ENCODE results near the gene RNF222.

Gene RNF222, protein sequence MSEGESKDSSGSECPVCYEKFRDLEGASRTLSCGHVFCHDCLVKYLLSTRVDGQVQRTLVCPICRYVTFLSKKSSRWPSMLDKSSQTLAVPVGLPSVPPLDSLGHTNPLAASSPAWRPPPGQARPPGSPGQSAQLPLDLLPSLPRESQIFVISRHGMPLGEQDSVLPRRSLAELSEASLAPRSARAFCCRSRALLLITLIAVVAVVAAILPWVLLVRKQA

DNA sequence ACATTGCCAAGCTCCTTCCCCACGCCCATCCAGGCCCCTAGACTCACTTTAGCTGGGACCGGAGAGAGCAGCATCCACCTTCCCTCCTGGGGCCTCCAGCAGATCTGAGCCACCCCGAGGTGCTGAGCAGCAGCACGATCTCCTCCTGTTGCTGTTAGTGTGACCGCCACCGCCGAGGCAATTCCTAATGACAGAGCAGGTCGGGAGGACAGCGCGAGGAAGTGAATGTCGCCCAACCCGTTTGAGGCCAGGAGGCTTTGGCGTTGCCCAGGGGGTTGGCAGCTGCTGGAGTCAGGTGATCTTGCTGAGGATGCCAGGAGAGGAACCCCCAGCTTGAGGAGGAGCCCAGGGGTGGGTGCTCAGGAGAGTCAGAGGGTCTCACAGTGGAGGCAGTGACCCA lies at the start of gene RNF222:
Gene RNF222, minus strand, starts transcription at position 192 of the 400 bp plus-strand sequence. CDS start 4,366 bp downstream, outside the sequence.
- no peak for DNase-seq

DNA sequence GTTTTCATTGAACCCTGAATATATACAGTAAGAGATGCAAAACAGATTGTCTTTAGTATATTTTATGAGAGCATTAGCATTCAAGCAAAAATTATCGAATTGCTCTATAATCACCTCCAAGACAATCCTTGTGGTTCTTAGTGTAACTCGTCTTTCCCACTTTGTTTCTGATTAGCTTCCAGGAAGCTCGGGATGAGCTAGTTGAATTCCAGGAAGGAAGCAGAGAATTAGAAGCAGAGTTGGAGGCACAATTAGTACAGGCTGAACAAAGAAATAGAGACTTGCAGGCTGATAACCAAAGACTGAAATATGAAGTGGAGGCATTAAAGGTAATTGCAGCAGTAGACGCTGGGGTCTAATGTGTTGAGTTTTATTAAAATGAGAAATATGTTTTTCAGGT lies 47.9 kb upstream of the RNF222 start:
- DNase-seq = no peak

DNA sequence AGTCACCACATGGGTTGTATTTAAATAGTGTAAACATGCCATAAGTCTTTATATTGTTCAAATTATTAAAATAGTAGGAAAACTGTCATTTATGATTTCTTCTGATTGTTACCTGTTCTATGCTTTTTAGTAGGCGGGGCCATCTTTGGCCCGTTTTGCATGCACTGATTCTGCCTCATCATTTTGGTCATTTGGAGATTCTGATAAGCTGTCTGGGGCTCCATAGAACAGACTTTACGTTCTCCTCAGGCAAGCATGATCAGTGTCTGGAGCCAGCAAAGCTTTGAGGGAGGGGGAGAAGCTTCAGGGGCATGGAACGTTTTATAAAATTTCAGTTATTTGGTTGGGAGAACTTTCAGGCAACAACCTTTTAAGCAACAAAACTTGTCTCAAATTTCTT lies 46.9 kb upstream of the RNF222 start:
- DNase-seq = no peak

DNA sequence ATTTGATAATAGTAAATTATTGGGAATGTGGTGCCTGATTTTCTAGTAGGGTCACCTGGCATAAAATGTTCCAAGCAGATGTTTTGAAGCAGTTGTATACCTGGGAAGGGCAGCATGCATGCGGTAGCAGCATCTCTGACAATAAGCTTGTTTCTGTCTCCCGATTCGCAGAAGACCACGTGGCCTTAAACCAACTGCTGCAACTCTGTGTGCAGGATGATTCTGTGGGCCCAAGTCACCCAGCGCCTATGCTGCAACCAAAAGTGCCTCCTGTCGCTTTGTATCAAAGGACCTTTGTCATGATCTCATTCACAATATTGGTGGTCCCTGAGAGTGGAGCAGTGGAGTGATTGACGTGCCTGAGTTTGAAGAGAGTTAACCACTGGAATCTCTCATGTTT lies 46.1 kb upstream of the RNF222 start:
- DNase-seq = no peak

DNA sequence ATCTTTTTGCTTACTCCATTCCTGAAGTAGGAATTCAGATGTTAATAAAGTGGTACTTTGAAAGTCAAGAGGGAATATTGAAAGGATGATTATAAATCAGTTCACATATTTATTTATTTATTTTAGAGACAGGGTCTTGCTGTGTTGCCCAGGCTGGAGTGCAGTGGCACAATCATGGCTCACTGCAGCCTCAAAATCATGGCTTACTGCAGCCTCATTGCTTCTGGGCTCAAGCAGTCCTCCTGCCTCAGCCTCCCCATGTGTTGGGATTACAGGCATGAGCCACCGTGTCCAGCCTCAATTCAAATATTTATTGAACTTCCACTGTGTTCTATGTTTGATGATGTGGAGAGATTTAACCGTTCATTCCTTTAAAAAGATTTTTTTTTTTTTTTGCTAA lies 44.7 kb upstream of the RNF222 start:
- DNase-seq = no peak

DNA sequence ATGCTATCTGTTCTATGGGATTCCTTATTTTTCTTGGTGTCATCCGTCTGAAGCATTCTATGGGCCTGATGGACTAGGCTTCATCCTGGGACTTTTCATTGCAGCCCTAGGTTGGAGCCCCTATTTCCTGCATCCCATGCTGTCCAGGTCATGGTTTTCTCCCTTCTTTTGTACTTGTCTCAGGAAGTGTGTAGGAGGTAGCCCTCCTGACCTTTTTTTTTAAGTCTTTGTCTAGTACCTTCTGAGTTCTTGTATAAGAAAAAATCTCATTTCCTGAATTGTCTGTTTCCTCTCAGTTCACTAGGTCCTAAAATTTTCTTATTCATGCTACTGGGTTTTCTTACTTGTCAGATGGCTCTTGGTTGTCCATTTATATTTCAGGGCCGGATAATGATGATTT lies 44.1 kb upstream of the RNF222 start:
- DNase-seq = no peak

DNA sequence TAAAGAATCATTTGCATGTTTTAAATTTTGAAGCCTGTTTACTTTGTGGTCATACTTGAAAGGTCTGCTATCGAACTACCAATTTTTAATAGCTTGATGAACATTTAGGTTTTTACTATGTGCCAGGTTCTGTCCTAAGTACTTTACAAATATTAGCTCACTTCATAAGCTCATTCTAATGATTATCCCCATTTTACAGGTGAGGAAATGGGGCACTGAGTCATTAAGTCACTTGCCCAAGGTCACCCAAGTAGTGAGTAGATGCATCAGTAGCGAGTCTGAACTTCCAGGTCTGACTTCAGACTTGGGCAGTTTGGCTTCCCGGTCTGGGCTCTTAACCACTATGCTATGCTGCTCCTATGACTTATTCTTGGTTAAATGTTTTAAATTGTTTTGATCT lies 42.1 kb upstream of the RNF222 start:
- DNase-seq = no peak

DNA sequence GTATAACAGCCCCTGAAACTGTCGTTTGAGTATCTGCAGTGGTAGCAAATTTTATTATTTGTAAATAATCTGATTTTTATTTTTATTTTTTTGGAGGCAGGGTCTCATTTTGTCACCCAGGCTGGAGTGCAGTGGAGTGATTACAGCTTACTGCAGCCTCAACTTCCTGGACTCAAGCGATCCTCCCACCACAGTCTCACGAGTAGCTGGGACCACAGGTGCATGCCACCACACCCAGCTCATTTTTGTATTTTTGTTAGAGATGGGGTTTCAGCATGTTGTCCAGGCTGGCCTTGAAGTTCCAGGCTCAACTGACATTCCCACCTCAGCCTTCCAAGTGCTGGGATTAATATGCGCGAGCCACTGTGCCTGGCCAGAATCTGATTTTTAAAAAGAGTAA lies 40.8 kb upstream of the RNF222 start:
- no peak for DNase-seq

DNA sequence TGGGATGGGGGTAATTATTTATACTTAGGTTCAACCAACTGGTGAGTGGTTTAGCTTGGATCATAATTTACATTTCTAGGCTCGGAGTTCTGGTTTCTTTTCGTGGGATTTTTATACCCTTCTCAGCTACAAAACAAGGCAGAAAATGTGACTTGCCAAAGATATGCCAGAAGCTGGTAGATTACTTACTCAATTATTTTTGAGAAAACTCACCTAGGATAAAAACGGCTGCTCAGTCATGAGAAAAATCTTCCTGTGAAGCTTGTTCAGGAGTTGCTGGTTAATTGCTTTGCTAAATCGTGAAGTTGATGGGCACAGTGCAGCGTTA lies 39.2 kb upstream of the RNF222 start:
- no peak for DNase-seq

DNA sequence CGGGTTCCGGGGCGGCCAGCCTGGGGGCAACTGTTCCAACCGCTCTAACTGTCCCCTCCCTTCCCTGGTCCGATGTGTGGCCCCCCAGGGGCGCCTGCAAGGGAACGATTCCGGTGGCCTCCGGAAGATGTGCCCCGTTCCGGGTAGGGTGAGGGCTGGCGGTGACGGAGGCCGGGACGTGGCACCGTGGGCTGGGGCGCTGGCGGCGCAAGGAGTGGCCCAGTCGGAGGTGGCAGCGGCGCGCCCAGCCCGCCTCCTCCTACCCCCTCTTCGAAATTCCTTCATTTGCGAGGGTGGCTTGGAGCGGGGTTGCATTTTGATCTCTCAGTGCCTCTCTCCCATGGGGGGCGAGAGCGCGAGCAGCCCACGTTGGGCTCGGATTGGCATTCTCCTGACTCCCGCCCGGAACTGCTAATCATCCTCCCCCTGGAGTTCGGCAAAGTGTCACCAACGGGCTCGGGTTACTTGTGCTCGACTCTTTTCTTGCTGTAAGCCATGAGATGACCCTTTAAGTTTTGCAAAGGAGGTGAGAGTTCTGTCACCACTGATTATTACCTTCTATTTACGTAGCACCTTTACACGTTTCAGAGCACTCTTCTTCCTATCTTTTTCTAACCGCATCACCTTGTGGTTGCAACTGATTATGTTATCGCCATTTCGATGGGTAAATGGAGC lies 38.7 kb upstream of the RNF222 start:
- DNase-seq = peak; percentile 22

DNA sequence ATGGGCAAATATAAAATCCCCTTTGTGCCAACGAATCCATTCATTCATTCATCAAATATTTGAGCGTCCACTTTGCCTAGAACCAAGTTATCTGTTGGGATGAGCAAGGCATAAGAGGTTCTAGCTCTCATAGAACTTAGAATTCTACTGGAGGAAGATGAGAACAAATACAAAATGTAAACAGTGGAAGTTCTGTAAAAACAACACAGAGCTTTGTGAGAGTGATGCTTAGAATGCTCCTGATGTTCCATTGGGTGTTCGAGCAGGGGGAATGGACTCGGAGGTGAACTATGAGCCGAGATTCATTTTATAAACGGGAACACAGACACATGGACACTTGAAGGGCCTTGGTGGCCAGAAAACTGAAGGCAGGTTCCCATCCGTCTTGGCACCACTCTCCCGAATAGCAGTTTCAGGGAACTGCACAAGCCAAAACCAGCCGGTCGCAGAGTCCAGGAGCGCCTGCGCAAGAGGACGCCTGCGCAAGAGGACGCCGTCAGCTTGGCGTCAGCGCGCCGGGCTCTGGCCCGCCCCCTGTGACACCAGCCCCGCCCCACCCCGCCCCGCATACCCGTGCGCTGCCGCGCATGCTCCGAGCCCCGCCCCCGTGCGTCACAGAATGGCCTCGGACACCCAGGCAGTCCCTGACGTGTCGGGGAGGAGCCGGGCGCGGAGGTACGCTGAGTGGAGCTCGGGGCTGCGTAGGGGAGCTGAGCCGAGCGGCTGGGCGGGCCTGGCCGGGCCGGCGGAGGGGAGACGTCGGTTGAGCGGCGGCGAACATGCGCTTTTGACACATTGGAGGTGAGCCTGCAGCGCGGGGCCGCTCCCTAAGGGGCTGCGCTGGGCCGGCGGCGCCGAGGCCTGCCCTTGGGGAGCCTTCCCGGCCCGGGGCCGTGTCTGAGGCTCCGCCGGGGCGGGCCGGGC lies 37.9 kb upstream of the RNF222 start, which contains the start of gene NDEL1:
Gene NDEL1, plus strand, starts transcription at position 640 of the 924 bp plus-strand sequence. CDS start 8,388 bp downstream, outside the sequence.
- peak; percentile 80 for DNase-seq

DNA sequence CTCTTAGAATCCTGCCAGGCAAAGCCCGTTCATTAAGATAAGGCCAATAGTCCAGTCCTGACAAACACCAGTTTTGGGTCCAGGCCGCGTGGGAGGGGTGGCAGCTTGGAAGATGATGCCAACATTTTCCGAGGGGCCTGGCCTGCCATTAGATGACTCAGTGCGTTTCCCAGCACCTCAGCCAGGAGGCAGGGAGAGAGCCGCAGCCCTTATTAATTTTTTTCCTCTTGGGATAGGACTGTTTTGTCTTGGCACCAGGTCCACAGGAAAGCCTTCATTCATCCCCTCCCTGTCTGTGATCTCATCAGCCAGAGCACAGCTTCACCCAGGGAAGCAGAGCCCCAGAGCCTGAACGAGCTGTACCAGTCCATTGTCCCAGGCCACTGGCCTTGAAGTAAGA lies 33.3 kb upstream of the RNF222 start:
- DNase-seq = no peak

DNA sequence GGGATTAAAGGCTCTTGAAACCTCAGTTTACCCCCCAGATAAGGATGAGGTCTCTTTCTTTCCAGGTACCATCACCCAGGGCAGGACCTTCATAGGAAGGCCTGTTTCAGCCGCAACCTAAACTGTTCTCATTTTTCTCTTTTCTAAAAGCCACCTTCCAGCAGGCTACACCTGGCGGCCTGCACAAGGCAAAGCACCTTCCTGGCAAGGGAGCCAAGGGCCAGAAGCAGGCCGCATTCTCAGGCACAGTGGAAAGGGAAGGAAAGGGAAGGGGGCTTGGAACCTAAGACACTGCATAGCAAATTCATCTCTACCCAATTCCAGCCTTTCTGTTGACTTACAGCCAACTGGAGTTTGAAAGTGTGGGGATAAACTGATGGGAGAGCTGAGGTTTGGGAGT lies 29.2 kb upstream of the RNF222 start:
- DNase-seq = no peak

DNA sequence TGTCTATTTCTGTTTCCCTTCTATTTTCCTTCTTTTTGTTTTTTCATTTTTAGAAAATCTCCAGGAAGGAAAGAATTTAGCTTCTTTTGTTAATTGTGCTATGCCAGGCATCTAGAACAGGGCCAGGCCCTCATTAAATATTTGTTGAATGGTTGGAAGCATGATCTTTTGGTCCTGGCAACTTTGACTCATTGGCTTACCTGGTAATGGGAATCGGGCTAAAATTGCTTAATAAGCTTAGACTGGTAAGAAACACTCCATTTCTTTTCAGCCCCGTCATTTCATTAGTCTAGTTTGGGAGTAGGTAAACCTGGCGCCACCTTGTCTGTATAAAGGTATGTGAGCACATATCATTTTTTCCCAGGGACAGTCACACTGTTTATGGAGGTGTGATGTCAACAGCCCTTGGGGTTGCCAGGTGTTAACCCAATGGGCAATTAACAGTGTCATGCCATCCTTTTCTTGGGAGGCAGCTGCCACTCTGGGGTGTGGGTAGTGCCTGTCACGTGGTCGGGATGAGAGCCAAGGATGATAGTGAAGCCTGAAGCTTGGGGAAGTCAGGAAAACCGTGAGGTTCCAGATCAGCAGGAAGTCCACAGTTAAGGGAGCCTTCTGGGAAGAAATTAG lies 28.6 kb upstream of the RNF222 start:
- DNase-seq = no peak

DNA sequence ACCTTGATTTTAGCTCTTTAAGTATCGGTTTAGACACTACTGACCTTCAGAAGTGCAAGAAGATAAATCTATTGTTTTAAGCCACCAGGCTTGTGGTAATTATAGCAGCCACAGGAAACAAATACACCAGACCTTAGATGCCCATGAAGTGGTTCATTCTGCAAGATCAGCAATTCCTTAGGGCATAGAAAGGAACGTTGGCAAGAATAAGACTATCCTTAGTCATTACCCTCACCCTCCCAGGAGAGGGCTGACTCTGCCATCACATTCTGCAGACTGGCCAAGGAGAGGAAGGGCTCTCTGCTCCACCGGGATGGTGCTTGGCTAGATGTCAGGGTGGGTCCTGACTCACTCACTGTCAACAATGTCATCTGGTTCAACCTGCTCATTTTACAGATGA lies 23.9 kb upstream of the RNF222 start:
- no peak for DNase-seq

DNA sequence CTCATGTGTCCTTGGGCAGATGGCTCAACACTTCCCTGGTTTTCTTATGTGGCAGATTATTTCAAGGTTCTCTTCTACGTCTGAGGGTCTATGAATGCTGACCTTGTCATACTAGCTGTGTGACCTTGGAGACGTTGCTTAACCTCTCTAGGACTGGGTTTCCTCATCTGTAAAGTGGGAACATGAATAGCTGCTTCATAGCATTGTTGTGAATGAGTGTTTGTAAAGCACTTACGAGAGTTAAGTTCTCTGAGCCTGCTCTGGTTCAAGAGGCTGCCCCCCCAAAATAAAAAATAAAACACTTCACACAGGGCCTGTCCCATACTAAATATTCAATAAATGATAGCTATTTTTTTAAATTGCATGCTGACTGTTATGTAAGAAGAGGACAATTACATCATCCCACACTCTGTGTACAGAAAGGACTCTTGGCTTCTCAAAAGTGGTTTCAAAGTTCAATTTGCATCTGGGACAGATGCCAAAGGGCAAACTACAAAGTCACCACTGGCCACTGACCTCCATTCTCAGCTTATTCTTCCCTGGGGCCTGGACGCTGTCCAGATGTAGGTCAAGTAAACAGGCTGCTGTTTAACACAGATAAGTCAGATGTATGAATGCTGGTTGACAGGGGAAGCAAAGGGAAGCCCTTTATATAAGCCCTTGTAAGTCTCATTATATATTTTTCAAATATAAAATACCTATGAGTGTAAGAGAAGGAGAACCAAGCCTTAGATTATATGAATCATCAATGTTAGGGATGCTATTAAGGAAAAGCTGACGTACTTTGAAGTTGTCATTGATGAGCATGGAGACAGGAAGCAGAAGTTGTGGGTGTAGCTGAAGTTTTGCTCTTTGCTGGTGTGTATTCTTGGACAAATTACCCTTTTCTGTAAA lies 22.7 kb upstream of the RNF222 start:
- DNase-seq = no peak

DNA sequence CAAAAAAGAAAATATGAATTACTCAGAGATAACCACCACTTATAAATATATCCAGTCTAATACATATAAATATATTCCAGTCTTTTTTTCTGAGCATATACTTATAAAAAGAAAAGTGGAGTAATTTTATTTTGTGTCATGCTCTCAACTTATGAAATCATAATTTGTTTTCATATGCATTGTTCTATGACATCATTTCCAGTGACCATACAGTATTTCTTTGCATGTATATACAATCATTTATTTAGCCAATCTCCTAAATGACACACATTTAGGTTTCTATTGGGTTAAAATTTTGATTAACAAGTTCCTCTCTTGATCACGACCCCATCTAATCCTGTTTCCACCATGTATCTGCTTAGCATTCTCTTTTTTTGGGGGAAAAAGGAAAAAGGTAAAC lies 21.7 kb upstream of the RNF222 start:
- no peak for DNase-seq

DNA sequence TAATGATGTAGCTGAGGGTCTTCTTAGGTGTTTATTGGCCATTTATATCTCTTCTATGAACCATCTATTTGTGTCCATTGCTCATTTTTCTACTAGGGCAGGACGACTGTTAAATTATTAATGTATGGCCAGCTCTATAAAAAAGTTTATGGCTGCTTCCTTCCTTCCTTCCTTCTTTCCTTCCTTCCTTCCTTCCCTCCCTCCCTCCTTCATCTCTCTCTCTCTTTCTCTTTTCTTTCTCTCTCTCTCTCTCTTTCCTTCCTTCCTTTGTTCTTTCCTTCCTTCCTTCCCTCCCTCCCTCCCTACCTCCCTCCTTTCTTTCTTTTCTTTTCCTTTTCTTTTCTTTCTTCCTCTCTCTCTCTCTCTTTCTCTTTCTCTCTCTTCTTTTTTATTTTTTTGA lies 20.8 kb upstream of the RNF222 start:
- DNase-seq = no peak

DNA sequence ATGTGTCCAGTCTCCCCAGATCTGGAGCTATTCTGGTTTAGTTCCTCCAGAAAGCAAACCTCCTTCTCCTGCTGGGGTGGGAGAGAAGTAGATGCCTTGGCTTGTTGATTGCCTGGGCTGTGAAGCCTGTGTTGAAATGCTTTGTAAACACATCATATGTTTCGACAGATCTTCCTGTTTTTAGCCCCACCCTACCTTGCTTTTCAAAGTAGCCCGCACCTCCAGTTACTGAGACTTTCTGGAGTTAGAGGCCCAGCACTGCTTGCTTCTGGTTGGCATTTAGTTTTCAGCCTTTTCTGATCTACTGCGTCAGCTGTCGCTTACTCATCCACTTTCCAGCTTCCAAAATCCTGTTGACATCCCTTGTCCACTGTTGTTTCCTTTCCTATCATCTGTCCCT lies 20.2 kb upstream of the RNF222 start:
- DNase-seq = no peak

DNA sequence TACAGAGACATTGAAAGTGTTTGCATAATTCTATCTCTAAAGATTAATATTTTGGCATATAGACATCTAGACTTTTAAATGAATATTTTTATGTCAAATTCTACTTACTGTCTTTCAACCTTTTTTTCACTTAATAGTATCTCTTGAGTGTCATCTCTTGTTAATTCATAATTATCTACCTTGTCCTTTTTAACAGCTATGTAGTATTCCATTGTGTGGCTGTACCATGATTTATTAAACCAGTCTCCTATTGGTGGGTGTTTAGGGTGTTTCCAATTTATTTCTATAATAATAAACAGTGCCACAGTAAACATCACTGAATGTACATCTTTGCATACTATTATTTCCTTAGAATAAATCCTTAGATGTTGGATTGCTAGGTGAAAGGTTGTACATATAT lies 16.3 kb upstream of the RNF222 start:
- DNase-seq = no peak

DNA sequence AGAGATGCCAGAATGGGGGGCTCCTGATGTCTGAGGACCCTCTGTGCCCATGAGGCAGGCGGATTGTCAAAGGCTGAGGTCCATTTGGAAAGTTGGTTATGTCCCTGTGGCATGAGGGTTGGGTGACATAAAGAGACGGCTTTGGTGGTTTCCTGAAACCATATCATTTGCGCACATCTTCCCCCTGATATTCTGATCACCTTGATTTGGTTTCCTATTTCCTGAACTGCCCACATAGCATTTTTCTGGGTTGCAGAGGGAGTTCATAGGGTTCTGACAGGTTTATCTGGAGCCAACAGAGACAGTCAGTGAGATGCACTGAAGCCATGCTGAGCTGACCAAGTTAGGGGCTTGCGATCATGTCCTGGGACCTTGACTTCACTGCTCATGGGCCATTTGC lies 15.7 kb upstream of the RNF222 start:
- DNase-seq = no peak

DNA sequence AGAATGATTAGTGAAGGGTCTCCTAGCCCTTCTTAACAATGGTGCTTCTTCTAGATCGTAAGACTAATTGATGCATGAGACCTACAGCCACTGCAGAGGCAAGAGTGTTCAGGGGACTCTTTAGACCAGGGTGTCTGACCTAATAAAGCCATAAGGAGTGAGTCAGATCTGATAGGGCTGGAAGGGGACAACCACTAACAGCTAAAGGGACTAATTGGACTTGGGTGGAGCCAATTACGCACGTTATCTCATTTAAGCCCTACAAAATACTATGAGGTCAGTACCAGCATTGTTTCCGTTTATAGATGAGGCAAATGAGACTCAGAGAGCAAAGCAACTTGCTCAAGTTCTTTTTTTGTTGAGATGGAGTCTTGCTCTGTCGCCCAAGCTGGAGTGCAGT lies 14.5 kb upstream of the RNF222 start:
- DNase-seq = no peak

DNA sequence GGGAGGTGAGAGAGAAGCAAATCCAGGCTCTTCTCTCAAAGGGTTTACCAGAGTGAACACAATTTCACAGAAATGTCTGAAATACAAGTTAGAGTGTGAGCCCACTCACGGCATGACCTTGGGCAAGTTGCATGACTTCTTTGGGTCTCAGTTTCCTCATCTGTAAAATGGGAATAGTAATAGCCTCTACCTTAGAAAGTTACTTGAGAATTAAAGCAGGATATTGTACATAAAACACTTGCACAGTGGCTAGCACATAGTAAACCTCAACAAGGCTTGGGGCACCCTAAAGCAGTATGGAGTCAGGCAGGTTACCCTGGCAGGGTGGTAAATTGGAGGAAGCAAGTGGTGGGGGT lies 13.2 kb upstream of the RNF222 start:
- DNase-seq = no peak

All from NCI-H510A treated with DMSO at 0.1 percent for 48 hours (cell line).